ENCODE measurements around the gene CYP2A6.
A peak's percentile ranks its signal among the peaks of the same experiment; 100 is the strongest.
"Not testable (repeated sequence)": the region's sequence is repeated elsewhere in the genome, so short reads cannot be mapped to it uniquely, and the experiment has no call there.

CYP2A6 gene

GRCh38 chr19:40822704-40823553 lies 27.3 kb downstream of the CYP2A6 start:
- not testable (repeated sequence) for DNase-seq (ENCODE audit: low read depth, low spot score); H3K9ac ChIP-seq (ENCODE audit: insufficient read length); H3K9me3 ChIP-seq (ENCODE audit: low read depth, low read length); H3K4me3 ChIP-seq; H3K27ac ChIP-seq; H3K36me3 ChIP-seq (ENCODE audit: insufficient read depth, low read length)

- H3K9me3 ChIP-seq (ENCODE audit: low read depth, low read length): no peaks in the 10 kb centered on the region
- H3K36me3 ChIP-seq (ENCODE audit: insufficient read depth, low read length): no peaks in the 10 kb centered on the region
- no peak overlapping the region for H3K27ac ChIP-seq
- no peak for TF ChIP-seq EZH2 (IDR thresholded peaks at IDR 0.05)
- no peak for TF ChIP-seq FOXP2 (optimal IDR thresholded peaks at IDR 0.05; ENCODE audit: control extremely low read depth, extremely low read length, insufficient read depth)
- no peak for TF ChIP-seq POLR2AphosphoS5 (IDR thresholded peaks at IDR 0.05; ENCODE audit: borderline replicate concordance, low read depth, low read length)
- no peak for DNase-seq (ENCODE audit: low read depth, low spot score)
- H3K9ac ChIP-seq (ENCODE audit: insufficient read length): no peak overlapping the region
- no peak overlapping the region for H3K4me3 ChIP-seq
Observed at GRCh38 chr19:40822161-40822560, 28.1 kb downstream of the CYP2A6 start.

DNA sequence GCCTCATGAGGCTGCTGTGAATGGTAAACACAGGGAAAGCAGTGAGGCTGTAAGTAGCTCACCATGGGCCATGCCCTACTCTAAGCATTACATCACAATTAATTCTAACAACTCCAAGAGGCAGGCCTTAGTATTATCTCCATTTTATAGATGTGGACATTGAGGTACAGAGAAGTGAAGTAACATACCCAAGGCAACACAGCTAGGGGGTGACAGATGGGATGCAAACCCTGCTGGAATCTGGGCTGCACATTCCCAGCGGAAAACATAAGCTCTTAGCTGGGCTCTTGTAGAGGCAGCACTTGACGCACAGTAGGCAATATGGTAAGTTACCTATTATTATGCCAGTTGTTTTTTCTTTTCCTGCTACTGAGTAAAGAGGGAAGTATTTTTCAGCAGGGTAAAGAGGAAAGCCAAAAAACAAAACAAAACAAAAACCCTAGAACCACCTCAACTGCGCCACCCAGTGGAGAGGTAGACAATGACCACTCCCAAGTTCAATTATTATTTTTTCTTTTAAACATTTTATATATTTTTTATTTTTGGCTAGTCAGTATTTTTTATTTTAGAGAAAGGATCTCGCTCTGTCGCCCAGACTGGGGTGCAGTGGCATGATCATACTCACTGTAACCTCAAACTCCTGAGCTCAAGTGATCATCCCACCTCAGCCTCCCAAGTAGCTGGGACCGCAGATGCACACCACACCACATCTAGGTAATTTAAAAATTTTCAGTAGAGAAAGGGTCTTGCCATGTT lies 30.6 kb downstream of the CYP2A6 start:
- not testable (repeated sequence) for H3K4me3 ChIP-seq; DNase-seq (ENCODE audit: low read depth, low spot score); H3K9ac ChIP-seq (ENCODE audit: insufficient read length); H3K36me3 ChIP-seq (ENCODE audit: insufficient read depth, low read length); H3K27ac ChIP-seq; H3K9me3 ChIP-seq (ENCODE audit: low read depth, low read length)

DNA sequence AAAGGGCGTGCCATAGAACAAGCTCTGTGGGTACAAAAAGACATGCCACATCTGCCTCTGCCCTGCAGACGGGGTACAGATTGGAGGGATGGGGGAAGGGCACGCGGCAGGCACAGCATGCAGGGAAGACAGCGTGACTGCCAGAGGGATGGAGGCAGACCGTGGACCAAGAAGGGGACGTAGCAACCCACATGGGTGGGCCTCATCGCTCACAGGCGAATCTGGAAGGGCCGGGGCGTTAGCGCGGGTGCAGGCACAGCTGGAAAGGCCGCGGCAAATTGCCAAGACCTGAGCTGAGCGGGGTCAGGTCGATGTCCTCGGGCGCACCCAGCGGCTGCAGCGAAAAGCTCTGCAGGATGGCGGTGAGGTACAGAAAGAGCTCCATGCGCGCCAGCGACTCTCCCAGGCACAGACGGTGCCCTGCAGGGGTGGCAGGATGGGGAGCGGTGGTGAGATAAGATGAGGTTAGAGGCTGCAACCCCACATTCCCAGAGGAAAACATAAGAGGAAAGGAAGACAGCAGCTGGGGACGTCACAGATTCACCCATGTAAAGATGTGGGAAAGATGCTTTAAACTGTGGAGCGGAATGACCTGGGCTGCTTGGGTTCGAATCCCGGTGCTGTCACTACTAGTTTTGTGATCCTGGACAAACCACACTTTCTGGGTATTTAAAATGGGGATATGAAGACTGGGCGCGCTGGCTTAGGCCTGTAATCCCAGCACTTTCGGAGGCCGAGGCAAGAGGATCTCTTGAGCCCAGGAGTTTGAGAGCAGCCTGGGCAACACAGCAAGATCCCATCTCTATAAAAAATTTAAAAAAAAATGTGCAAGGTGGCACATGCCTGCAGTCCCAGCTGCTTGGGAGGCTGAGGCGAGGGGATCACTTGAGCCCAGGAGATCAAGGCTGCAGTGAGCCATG lies 31.5 kb downstream of the CYP2A6 start:
- not testable (repeated sequence) for DNase-seq (ENCODE audit: low read depth, low spot score); H3K4me3 ChIP-seq; H3K36me3 ChIP-seq (ENCODE audit: insufficient read depth, low read length); H3K9me3 ChIP-seq (ENCODE audit: low read depth, low read length); H3K27ac ChIP-seq; H3K9ac ChIP-seq (ENCODE audit: insufficient read length)

- Histone ChIP-seq H3K36me3 (ENCODE audit: insufficient read depth, low read length) (no peaks in the 10 kb centered on the region), H3K9ac (ENCODE audit: insufficient read length) (no peak overlapping the region), H3K9me3 (ENCODE audit: low read depth, low read length) (no peaks in the 10 kb centered on the region), H3K4me3 (no peak overlapping the region), H3K27ac (no peak overlapping the region)
- TF ChIP-seq POLR2AphosphoS5 (IDR thresholded peaks at IDR 0.05; ENCODE audit: borderline replicate concordance, low read depth, low read length): no peak
- no peak for TF ChIP-seq FOXP2 (optimal IDR thresholded peaks at IDR 0.05; ENCODE audit: control extremely low read depth, extremely low read length, insufficient read depth)
- TF ChIP-seq EZH2 (IDR thresholded peaks at IDR 0.05): no peak
- no peak for DNase-seq (ENCODE audit: low read depth, low spot score)
Observed at GRCh38 chr19:40815223-40815622, 35.0 kb downstream of the CYP2A6 start.

GRCh38 chr19:40813182-40813581 lies 37.1 kb downstream of the CYP2A6 start:
- Histone ChIP-seq H3K27ac (no peak overlapping the region), H3K9me3 (ENCODE audit: low read depth, low read length) (no peaks in the 10 kb centered on the region), H3K9ac (ENCODE audit: insufficient read length) (no peak overlapping the region), H3K36me3 (ENCODE audit: insufficient read depth, low read length) (peaks cover 3% of the 10 kb centered on the region; the same call in 1 of the 2 replicates), H3K4me3 (no peak overlapping the region)
- DNase-seq (ENCODE audit: low read depth, low spot score): no peak
- no peak for TF ChIP-seq POLR2AphosphoS5 (IDR thresholded peaks at IDR 0.05; ENCODE audit: borderline replicate concordance, low read depth, low read length)
- no peak for TF ChIP-seq EZH2 (IDR thresholded peaks at IDR 0.05)
- TF ChIP-seq FOXP2 (optimal IDR thresholded peaks at IDR 0.05; ENCODE audit: control extremely low read depth, extremely low read length, insufficient read depth): no peak

DNA sequence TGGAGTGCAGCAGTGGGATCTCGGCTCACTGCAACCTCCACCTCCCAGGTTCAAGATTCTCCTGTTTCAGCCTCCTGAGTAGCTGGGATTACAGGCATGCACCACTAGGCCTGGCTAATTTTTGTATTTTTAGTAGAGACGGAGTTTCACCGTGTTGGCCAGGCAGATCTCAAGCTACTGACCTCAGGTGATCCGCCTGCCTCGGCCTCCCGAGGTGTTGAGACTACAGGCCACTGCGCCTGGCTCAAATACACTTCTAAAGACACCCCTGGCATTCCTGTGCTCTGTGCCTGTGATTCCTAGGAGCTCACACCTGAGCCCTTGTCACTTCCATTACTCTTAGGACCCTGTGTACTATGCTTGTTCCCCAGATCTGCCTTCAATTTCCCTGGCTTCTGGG lies 37.7 kb downstream of the CYP2A6 start:
- DNase-seq (ENCODE audit: low read depth, low spot score); H3K9ac ChIP-seq (ENCODE audit: insufficient read length); H3K27ac ChIP-seq; H3K36me3 ChIP-seq (ENCODE audit: insufficient read depth, low read length); H3K9me3 ChIP-seq (ENCODE audit: low read depth, low read length): not testable (repeated sequence)
- H3K4me3 ChIP-seq: peak overlapping the region; percentile 76; the same call in 1 of the 2 replicates

- peak; percentile 20 for TF ChIP-seq POLR2AphosphoS5 (IDR thresholded peaks at IDR 0.05; ENCODE audit: borderline replicate concordance, low read depth, low read length)
- TF ChIP-seq EZH2 (IDR thresholded peaks at IDR 0.05): no peak
- no peaks in the 10 kb centered on the region for H3K9me3 ChIP-seq (ENCODE audit: low read depth, low read length)
- no peak for DNase-seq (ENCODE audit: low read depth, low spot score)
- H3K4me3 ChIP-seq: peak overlapping the region; percentile 76
- H3K9ac ChIP-seq (ENCODE audit: insufficient read length): peak overlapping the region; percentile 78
- H3K27ac ChIP-seq: peak overlapping the region; percentile 2; the same call in 1 of the 2 replicates
- peaks cover 16% of the 10 kb centered on the region; the same call in 1 of the 2 replicates for H3K36me3 ChIP-seq (ENCODE audit: insufficient read depth, low read length)
Observed at GRCh38 chr19:40811478-40812341, 38.5 kb downstream of the CYP2A6 start.

- peaks cover 16% of the 10 kb centered on the region; the same call in 1 of the 2 replicates for H3K36me3 ChIP-seq (ENCODE audit: insufficient read depth, low read length)
- not testable (repeated sequence) for DNase-seq (ENCODE audit: low read depth, low spot score); H3K9me3 ChIP-seq (ENCODE audit: low read depth, low read length)
- 0 out of 2 replicates have a peak overlapping the region, but pooled peaks have one; percentile 2 for H3K27ac ChIP-seq
- H3K4me3 ChIP-seq: peak overlapping the region; percentile 76
- H3K9ac ChIP-seq (ENCODE audit: insufficient read length): peak overlapping the region; percentile 78
Observed at GRCh38 chr19:40810649-40811408, 39.4 kb downstream of the CYP2A6 start.
